ENCODE measurements around the gene SH3RF2.
"Not testable (repeated sequence)": the region's sequence is repeated elsewhere in the genome, so short reads cannot be mapped to it uniquely, and the experiment has no call there.

SH3RF2 gene

DNA sequence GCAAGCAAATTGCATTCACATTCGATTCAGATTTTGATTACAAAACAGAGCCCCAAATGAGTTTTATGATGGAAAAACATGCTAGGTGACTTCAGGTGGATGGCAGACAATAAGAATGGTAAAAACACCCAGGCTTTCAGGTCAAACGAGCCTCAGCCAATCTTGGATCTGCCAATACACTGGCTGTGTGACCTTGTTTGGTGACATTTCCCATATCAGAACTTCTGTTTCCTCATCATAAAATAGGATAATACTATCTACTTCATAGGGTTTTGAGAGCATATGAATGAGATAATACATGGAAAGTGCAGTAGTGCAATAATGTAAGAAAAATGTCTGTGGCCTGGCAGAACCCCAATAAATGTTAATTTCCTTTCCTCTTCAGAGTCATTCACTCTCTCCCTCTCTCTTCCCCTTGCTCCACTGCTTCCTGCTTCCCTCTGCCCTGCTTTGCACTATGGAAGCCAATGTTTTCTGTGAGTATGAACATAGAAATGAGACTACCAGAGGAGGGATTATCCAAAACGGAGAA, 54.7 kb downstream of the SH3RF2 start:
- Histone ChIP-seq H3K9me3 (peaks cover 0 to 7% (median 5%) of the 10 kb centered on the region in 3 donors), H3K27me3 (no peaks in the 10 kb centered on the region), H3K4me3 (no peak overlapping the region), H3K27ac (no peak overlapping the region), H3K4me1 (no peaks in the 10 kb centered on the region), H3K36me3 (no peaks in the 10 kb centered on the region)
- TF ChIP-seq, protein P1, sequence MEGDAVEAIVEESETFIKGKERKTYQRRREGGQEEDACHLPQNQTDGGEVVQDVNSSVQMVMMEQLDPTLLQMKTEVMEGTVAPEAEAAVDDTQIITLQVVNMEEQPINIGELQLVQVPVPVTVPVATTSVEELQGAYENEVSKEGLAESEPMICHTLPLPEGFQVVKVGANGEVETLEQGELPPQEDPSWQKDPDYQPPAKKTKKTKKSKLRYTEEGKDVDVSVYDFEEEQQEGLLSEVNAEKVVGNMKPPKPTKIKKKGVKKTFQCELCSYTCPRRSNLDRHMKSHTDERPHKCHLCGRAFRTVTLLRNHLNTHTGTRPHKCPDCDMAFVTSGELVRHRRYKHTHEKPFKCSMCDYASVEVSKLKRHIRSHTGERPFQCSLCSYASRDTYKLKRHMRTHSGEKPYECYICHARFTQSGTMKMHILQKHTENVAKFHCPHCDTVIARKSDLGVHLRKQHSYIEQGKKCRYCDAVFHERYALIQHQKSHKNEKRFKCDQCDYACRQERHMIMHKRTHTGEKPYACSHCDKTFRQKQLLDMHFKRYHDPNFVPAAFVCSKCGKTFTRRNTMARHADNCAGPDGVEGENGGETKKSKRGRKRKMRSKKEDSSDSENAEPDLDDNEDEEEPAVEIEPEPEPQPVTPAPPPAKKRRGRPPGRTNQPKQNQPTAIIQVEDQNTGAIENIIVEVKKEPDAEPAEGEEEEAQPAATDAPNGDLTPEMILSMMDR (IDR thresholded peaks at IDR 0.05), result no peak
- intact Hi-C loops (cut with DNase I; ENCODE audit: low total_unique reads), result no loop called here
- no peak for DNase-seq

DNA sequence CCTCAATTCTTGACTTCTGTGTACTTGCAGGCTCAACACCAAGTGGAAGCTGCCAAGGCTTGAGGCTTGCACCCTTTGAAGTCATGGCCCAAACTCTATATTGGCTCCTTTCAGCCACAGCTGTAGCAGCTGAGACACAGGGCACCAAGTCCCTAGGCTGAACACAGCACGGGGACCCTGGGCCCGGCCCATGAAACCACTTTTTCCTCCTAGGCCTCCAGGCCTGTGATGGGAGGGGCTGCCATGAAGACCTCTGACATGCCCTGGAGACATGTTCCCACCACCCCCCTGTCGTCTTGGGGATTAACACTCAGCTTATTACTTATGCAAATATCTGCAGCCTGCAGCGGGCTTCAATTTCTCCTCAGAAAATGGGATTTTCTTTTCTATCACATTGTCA, 57.2 kb downstream of the SH3RF2 start:
- H3K27ac ChIP-seq; DNase-seq; H3K36me3 ChIP-seq; H3K4me1 ChIP-seq; intact Hi-C loops (cut with DNase I; ENCODE audit: low total_unique reads); H3K27me3 ChIP-seq; H3K4me3 ChIP-seq; H3K9me3 ChIP-seq: not testable (repeated sequence)

DNA sequence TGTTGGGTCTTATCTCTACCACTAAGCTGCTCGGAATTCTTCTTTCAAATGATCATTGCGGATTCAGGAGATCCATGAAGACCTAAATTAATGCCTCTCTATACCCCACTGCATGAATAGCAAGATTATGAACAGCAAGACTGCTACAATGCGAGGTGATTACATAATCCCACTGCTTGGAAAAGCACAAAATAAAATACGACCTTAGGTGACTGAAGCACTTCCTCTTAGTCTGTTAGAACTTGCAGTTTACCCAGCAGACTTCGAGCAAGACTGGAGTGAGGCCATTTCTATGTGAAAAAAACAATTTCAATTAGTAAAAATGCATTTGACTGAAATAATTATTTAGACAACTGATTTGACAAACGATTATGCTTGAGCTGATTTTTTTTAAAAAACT, 59.8 kb downstream of the SH3RF2 start:
- no peak overlapping the region for H3K4me3 ChIP-seq
- TF ChIP-seq, protein P1 (IDR thresholded peaks at IDR 0.05), result no peak
- H3K4me1 ChIP-seq, result no peaks in the 10 kb centered on the region
- H3K9me3 ChIP-seq, result peaks cover 0 to 7% (median 5%) of the 10 kb centered on the region in 3 donors
- no peak for DNase-seq
- no peaks in the 10 kb centered on the region for H3K36me3 ChIP-seq
- no peak overlapping the region for H3K27ac ChIP-seq
- intact Hi-C loops (cut with DNase I; ENCODE audit: low total_unique reads), result no loop called here
- no peaks in the 10 kb centered on the region for H3K27me3 ChIP-seq

DNA sequence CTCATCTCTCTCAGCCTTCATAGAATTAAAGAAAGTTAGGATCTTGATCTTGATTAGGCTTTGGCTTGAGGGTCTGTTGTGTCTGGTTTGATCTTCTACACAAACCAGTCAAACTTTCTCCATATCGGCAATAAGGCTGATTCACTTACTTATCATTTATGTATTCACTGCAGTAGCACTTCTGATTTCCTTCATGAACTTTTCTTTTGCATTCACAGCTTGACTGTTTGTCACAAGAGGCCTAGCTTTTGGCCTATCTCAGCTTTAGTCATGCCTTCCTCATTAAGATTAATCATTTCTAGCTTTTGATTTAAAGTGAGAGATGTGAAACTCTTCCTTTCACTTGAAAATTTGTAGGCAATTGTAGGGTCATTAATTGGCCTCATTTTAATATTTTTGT, 62.8 kb downstream of the SH3RF2 start:
- intact Hi-C loops (cut with DNase I; ENCODE audit: low total_unique reads), result no loop called here
- H3K36me3 ChIP-seq, result no peaks in the 10 kb centered on the region

DNA sequence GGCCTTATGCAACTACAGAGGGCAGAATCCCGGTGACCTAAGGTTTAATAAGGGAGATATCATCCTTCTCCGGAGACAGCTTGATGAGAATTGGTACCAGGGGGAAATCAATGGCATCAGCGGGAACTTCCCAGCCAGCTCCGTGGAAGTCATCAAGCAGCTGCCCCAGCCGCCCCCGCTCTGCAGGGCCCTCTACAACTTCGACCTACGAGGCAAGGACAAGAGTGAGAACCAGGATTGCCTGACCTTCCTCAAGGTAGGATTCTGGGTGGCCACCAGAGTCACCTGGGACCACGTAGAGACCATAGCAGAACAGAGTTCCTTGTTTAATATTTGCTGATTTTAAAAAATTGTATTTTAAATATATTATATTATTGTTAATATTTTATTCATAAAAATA, 63.7 kb downstream of the SH3RF2 start:
- no peak for DNase-seq
- TF ChIP-seq, protein P1 (IDR thresholded peaks at IDR 0.05), result no peak
- Histone ChIP-seq H3K4me3 (no peak overlapping the region), H3K27ac (no peak overlapping the region), H3K36me3 (no peaks in the 10 kb centered on the region), H3K4me1 (peaks cover 0 to 2% (median 0%) of the 10 kb centered on the region in 4 donors), H3K27me3 (no peaks in the 10 kb centered on the region), H3K9me3 (no peaks in the 10 kb centered on the region)
- intact Hi-C loops (cut with DNase I; ENCODE audit: low total_unique reads), result no loop called here

More for the DNA sequence above, 62.8 kb downstream of the SH3RF2 start:
- DNase-seq, result no peak
- H3K4me1 ChIP-seq, result no peaks in the 10 kb centered on the region
- no peak overlapping the region for H3K4me3 ChIP-seq
- no peak overlapping the region for H3K27ac ChIP-seq
- H3K27me3 ChIP-seq, result no peaks in the 10 kb centered on the region
- H3K9me3 ChIP-seq, result no peaks in the 10 kb centered on the region
- TF ChIP-seq, protein P1 (IDR thresholded peaks at IDR 0.05), result no peak

DNA sequence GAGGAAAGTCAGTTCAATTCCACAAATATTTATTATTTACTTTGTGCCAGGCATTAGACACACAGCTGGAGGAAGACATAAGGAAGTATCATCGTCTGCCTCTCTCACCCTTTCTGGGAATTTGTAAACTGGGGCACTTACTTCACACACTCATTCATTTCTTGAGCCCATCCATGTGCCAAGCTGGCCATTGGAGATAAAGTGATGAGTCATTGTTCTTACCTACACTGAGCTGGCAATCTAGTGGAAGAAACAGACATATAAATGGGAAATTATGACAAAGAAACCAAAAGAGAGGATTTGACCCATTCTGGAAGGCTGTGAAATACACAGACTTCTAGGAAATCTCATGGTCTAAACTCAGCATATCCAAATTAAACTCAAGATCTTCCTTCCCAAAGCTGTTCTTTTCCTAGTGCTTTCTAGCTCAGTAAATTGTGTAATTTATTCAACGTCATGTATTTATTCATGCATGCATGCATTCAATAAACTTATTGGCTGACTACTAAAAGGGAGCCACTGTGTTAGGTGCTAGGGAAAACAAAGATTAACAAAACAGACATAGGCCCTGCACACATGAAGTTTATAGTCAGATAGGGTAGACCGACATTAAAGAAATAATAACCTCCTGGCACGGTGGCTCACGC, 65.3 kb downstream of the SH3RF2 start:
- H3K9me3 ChIP-seq, result no peaks in the 10 kb centered on the region
- H3K4me3 ChIP-seq, result no peak overlapping the region
- peaks cover 0 to 8% (median 2%) of the 10 kb centered on the region in 4 donors for H3K4me1 ChIP-seq
- no peak for DNase-seq
- TF ChIP-seq, protein P1 (IDR thresholded peaks at IDR 0.05), result no peak
- H3K27ac ChIP-seq, result no peak overlapping the region
- H3K27me3 ChIP-seq, result no peaks in the 10 kb centered on the region
- intact Hi-C loops (cut with DNase I; ENCODE audit: low total_unique reads), result no loop called here
- no peaks in the 10 kb centered on the region for H3K36me3 ChIP-seq
